DOHH2 (cell line): ENCODE data around the gene PLCXD1.

Experiments used
- H3F3A ChIP-seq: fragments of 200-600 bp; sonication (generic), shearing (Covaris generic); 2 replicates; pipeline ENCODE4 v1.6.0; 2016; ENCODE audit warnings: antibody characterized with exemption, mild to moderate bottlenecking; ENCODE audit not compliant: control insufficient read depth, insufficient read depth
- H3K27ac ChIP-seq: fragments of 200-600 bp; sonication (generic); 2 replicates; pipeline ENCODE4 v1.5.1; 2014; ENCODE audit warnings: low read depth, mild to moderate bottlenecking, low read length, moderate library complexity
- H3K27me3 ChIP-seq: fragments of 200-600 bp; sonication (generic); 2 replicates; pipeline ENCODE4 v1.6.1; 2014; ENCODE audit warnings: mild to moderate bottlenecking, low read length, mixed read lengths; ENCODE audit not compliant: control insufficient read depth
- H3K36me3 ChIP-seq: fragments of 200-600 bp; sonication (generic); 2 replicates; pipeline ENCODE4 v1.6.1; 2014; ENCODE audit warnings: mild to moderate bottlenecking, low read length, moderate library complexity, mixed read lengths; ENCODE audit not compliant: control insufficient read depth
- H3K4me1 ChIP-seq: fragments of 200-600 bp; sonication (generic); 2 replicates; pipeline ENCODE4 v1.6.1; 2014; ENCODE audit warnings: mild to moderate bottlenecking, low read length, mixed read lengths; ENCODE audit not compliant: control insufficient read depth
- H3K4me2 ChIP-seq: fragments of 200-600 bp; sonication (generic); 2 replicates; pipeline ENCODE4 v1.6.0; 2014; ENCODE audit warnings: mild to moderate bottlenecking, low read length, moderate library complexity
- H3K4me3 ChIP-seq: fragments of 200-600 bp; sonication (generic); 2 replicates; pipeline ENCODE4 v1.5.1; 2014; ENCODE audit warnings: mild to moderate bottlenecking, low read length, mixed read lengths
- H3K79me2 ChIP-seq: fragments of 200-600 bp; sonication (generic); 2 replicates; pipeline ENCODE4 v1.6.1; 2014; ENCODE audit warnings: mild to moderate bottlenecking, low read length, mixed read lengths; ENCODE audit not compliant: control insufficient read depth
- H3K9me2 ChIP-seq: fragments of 200-600 bp; sonication (generic); replicated peaks from 2 replicates; pipeline ENCODE4 v1.6.1; 2014; ENCODE audit warnings: mild to moderate bottlenecking, low read length, mixed read lengths; ENCODE audit not compliant: control insufficient read depth
- H3K9me3 ChIP-seq: fragments of 200-600 bp; sonication (generic); 2 replicates; pipeline ENCODE4 v1.6.1; 2014; ENCODE audit warnings: antibody characterized with exemption, low read length, mixed read lengths; ENCODE audit not compliant: control insufficient read depth, insufficient read depth
- H4K20me1 ChIP-seq: fragments of 200-600 bp; sonication (generic); 2 replicates; pipeline ENCODE4 v1.6.0; 2014; ENCODE audit warnings: low read depth, mild to moderate bottlenecking, antibody characterized with exemption, low read length, moderate library complexity; ENCODE audit not compliant: control insufficient read depth, insufficient read depth
- CTCF ChIP-seq: fragments of 200-600 bp; sonication (generic); IDR thresholded peaks from one replicate; pipeline ENCODE4 v1.5.1; 2014; ENCODE audit warnings: antibody characterized with exemption, mild to moderate bottlenecking, low read depth, low read length; ENCODE audit not compliant: poor library complexity, severe bottlenecking
- EZH2phosphoT487 ChIP-seq: fragments of 200-600 bp; sonication (generic); IDR thresholded peaks from 2 replicates; pipeline ENCODE4 v1.6.1; 2017; ENCODE audit warnings: borderline replicate concordance, mild to moderate bottlenecking, antibody characterized with exemption, low read length, moderate library complexity, mixed read lengths

PLCXD1 gene

GRCh38 chrX:292900-293897 is 12.0 kb downstream of the PLCXD1 start:
- peaks cover 10% of the 10 kb centered on the region for H3K79me2 ChIP-seq
- no peaks in the 10 kb centered on the region for H4K20me1 ChIP-seq
- no peak overlapping the region for H3K4me3 ChIP-seq
- no peak overlapping the region for H3K4me2 ChIP-seq
- H3K4me1 ChIP-seq, result no peaks in the 10 kb centered on the region
- H3F3A ChIP-seq, result 0 out of 2 replicates have a peak, but pooled peaks cover 2% of the 10 kb centered on the region
- TF ChIP-seq EZH2phosphoT487 (no peak), CTCF (no peak)
- H3K9me3 ChIP-seq, result no peaks in the 10 kb centered on the region
- H3K27ac ChIP-seq, result no peak overlapping the region
- H3K27me3 ChIP-seq, result no peaks in the 10 kb centered on the region
- peaks cover 66% of the 10 kb centered on the region for H3K36me3 ChIP-seq
- H3K9me2 ChIP-seq, result no peaks in the 10 kb centered on the region

DNA sequence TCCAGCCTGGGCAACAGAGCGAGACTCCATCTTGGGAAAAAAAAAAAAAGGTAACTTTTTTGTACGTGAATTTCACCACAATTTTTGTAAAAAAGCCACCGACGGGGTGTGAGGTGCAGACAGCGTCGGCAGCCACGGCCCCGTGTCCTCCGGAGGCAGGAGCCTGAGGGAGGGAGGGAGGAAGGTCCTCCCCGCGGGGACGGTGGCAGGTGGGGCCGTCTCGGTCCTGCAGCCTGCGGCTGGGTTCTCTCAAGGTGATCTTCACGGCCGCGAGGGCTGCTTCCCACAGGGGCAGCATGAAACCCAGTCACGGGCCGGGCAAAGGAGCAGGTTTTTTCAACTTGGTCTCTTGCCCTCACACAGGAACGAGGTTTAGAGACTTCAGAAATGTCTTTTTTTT is 14.0 kb downstream of the PLCXD1 start:
- no peaks in the 10 kb centered on the region for H3K4me1 ChIP-seq
- H3K36me3 ChIP-seq, result peaks cover 64% of the 10 kb centered on the region
- H3F3A ChIP-seq, result 0 out of 2 replicates have a peak, but pooled peaks cover 2% of the 10 kb centered on the region
- H3K27me3 ChIP-seq, result no peaks in the 10 kb centered on the region
- no peaks in the 10 kb centered on the region for H4K20me1 ChIP-seq
- peaks cover 3% of the 10 kb centered on the region; the same call in 1 of the 2 replicates for H3K79me2 ChIP-seq
- H3K4me3 ChIP-seq, result no peak overlapping the region
- H3K4me2 ChIP-seq, result no peak overlapping the region
- H3K9me3 ChIP-seq, result no peaks in the 10 kb centered on the region
- no peaks in the 10 kb centered on the region for H3K9me2 ChIP-seq
- H3K27ac ChIP-seq, result no peak overlapping the region
- TF ChIP-seq CTCF, result no peak
- no peak for TF ChIP-seq EZH2phosphoT487

- H4K20me1 ChIP-seq, result no peaks in the 10 kb centered on the region
- no peaks in the 10 kb centered on the region for H3K79me2 ChIP-seq
- H3K4me2 ChIP-seq, result no peak overlapping the region
- H3K9me3 ChIP-seq, result no peaks in the 10 kb centered on the region
- H3F3A ChIP-seq, result peaks cover 7% of the 10 kb centered on the region
- H3K4me3 ChIP-seq, result no peak overlapping the region
- H3K9me2 ChIP-seq, result no peaks in the 10 kb centered on the region
- H3K36me3 ChIP-seq, result peaks cover 61% of the 10 kb centered on the region
- H3K27ac ChIP-seq, result no peak overlapping the region
- H3K27me3 ChIP-seq, result no peaks in the 10 kb centered on the region
- no peaks in the 10 kb centered on the region for H3K4me1 ChIP-seq
- TF ChIP-seq EZH2phosphoT487 (no peak), CTCF (no peak)
Observed at GRCh38 chrX:298993-299392, 17.8 kb downstream of the PLCXD1 start.
